Germinal center (tissue), 1 donor: ENCODE data around the gene TSPOAP1.
A peak's percentile ranks its signal among the peaks of the same experiment; 100 is the strongest.

Experiments used
- DNase-seq: peaks from one replicate; pipeline ENCODE4 v3.0.0; 2012; ENCODE audit warnings: mixed read lengths, low spot score

Gene TSPOAP1

DNA sequence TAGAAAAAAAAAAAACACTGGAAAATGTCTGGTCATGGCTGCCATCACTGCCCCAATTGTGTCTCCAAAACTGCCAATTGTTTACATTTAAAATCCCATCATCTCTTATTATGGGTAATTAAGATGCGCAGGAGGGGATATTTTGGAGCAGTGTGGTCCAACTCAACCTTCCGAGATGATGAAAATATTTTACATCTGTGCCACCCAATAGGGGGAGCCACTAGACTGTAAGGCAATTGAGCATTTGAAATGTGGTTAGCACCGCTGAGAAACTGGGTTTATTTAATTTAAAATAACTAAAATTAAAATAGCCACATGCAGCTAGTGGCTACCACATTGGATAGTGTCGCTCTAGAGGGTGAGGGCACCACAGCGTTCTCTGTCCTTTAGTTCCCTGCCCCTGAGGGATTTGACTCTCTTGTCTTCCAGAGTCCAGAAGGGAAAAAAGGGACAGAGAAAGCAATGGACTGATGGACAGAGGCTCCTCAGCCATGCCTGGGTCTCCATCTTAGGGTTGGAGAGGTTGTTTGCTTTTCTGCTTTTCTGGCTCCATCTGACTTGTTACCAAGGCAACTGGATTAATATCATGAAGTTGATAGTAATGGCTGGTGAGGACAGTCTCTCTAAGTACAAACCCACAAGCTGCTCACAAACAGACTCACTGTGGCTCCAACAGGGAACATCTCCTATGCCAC lies 51.3 kb downstream of the TSPOAP1 start:
- peak; percentile 41 for DNase-seq

DNA sequence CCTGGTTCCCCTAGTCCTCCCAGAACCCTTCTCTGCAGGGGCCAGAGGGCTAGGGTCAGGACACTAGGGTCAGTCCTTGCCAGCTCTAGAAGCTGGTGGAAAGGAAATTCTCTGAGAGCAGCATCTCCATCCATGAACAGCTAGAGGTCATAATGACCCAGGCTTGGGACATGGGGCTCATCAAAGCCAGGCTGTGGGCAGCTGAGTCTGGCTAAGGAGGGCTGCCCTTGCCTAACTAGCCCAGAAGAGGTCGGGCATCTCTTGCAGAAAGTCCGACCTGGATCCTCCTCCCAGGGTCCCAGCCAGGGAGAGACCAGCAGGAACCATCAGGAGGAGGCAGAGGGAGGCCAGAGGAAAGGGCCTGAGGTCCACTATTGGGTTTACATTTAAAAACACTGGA lies 52.2 kb downstream of the TSPOAP1 start:
- no peak for DNase-seq

- no peak for DNase-seq
Observed at GRCh38 chr17:58275417-58275816, 53.2 kb downstream of the TSPOAP1 start.

DNA sequence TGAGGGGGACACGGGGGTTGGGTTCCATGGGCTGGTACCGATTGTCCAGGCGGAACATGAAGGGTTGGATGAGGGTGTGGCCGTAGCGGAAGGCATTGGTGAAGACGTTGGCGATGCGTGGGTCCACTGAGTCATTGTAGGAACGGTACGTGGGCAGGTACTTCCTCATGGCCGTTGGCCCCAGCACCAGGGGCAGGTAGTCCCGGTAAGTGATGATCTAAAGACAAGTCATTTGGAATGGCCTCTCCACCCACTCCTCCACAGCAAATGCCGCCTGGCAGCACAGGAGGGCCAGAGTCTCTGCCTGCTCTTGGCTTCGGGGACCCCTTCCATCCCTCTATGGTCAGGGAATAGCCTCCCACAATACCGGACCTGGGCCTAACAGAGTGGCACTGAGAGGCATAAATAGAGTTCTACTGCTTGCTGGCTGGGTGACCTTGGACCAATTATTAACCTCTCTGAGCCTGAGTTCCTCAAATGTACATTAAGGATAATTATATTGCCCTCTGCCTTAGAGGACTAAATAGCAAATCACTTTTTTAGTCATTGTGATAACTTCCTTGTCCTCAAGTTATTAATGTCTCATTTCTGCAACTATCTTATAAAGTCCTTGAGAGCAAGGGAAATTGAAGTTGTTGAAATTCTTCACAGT lies 55.0 kb downstream of the TSPOAP1 start:
- DNase-seq = no peak

DNA sequence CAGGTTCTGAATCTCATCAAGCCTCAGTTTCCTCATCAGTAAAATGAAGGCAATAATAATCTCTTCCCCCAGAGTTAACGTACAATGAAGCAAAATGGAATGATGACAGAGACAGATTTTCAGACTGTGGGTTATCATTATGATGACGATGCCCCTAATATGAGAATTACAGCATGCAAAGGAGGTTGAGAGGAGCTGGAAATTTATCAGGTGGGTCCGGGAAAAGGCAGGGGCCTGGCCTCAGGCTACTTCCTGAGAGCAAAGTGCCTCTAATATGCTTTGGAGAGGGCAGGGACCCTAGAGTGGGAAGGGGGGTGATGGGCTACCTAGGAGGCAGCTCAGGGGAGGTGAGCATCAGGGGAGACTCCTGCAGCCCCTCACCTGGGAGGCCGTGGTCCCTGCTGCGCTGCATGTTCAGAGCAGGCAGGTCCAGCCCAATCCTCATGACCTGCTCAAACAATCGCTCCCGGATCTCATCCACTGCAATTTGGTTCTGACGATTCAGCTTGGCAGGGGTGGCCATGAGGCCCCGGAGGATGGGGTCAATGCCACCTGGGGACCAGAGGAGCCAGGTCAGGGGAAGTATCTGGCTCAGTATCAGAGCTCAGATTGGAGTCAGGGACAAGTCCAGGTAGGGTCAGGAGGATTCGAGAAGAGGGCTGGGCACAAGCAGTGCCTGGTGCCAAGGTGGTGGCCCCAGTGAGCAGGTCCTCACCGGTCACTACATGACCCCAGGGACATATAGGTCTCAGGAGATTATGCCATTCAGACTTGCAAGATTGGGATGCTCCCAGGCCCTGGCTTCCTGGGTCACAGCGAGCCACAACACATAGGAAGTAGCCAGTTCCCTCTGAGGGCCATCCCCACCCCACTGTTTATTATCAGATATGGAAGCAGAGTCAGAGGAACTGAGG lies 56.0 kb downstream of the TSPOAP1 start:
- DNase-seq = no peak

- DNase-seq = no peak
Observed at GRCh38 chr17:58271216-58271931, 57.2 kb downstream of the TSPOAP1 start.

DNA sequence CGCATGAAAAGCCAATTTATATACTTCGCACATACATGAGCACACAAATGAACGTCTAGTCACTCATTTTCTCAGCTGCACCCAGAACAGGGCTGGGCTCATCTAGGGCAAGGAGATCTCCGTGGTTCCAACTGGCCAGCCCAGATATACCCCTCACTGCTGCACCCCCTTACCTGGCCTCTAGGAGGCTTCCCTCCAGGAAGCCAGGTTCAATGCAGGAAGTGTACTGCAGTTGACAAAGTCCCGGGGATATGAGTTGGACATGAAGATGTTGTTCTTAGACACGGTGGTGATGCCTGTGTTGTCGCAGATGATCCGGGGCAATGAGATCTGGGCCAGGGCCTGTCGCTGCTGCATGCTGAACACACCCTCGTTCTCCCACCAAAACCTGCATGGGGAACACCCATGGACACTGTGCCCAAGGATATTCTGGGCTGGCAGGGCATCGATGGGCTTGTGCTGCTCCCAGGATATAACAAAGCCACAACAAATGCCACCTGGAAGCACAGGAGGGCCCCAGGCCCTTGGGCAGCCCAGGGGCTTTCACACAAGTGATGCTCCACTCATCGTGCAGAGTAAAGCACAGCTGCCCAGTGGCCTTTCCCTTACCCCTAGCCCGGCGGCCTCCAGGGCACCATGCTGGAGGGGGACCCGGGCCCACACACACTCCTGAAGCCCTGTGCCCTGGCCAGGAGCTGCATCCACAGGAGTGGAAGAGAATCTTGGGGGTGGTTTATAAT lies 57.9 kb downstream of the TSPOAP1 start:
- DNase-seq = no peak

GRCh38 chr17:58269557-58270291 lies 58.9 kb downstream of the TSPOAP1 start:
- DNase-seq = no peak

- no peak for DNase-seq
Observed at GRCh38 chr17:58268774-58269556, 59.6 kb downstream of the TSPOAP1 start.

- DNase-seq = no peak
Observed at GRCh38 chr17:58268326-58268725, 60.3 kb downstream of the TSPOAP1 start.

DNA sequence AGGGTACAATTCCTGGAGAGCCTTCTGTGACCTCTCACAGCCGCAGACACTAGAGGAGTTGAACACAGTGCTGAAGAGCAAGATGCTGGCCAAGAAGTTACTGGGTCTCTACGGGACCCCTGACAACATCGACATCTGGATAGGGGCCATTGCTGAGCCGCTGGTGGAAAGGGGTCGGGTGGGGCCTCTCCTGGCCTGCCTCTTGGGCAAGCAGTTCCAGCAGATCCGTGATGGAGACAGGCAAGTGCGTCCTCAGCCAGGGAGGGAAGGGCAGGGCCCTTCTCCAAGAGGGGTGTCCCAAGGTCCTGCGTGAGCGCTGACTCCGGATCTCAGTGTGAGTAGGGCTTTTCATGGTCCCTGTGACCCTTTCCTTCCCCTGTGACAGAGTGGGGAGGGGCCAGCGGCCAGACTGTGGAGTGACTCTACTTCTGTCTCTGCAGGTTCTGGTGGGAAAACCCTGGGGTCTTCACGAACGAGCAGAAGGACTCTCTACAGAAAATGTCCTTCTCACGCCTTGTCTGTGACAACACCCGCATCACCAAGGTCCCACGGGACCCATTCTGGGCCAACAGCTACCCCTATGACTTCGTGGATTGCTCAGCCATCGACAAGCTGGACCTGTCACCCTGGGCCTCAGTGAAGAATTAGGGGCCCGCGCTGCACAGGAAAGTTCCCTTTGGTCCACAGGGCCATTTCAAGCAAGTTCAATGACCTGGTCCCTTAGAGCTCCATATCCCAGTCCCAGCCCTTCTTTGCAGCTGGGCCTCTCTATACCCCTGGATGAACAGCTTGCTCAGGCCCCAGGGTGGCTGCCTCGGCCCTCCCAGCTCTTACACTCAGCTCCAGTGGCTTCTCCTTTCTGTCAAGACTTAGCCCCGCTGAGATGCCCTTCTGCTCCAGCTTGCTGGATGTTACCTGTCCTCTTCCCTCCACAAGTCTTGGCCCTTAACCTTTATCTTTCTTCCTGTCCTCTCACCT lies 61.0 kb downstream of the TSPOAP1 start:
- DNase-seq = no peak

- DNase-seq = no peak
Observed at GRCh38 chr17:58265902-58266875, 62.4 kb downstream of the TSPOAP1 start.

DNA sequence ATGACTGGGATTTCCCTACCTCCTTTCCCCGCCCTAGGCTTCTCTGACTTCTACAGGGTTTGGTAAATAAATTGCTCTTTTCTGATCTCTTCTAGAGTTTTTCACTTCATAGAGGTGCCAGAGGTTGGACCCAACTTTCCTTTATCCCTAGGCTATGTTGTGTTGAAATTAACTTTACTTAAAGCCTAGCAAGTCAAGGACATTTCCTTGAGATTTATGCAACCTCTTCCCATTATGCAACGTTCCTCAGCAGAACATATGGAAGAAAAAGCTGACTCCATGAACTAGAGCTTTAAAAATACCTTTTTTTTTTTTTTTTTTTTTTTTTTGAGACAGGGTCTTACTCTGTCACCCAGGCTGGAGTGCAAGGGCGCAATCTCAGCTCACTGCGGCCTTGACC lies 63.3 kb downstream of the TSPOAP1 start:
- no peak for DNase-seq

GRCh38 chr17:58264407-58265103 lies 64.0 kb downstream of the TSPOAP1 start:
- DNase-seq = no peak

GRCh38 chr17:58263773-58264172 lies 64.8 kb downstream of the TSPOAP1 start:
- no peak for DNase-seq

GRCh38 chr17:58262149-58262548 lies 66.4 kb downstream of the TSPOAP1 start:
- DNase-seq = no peak

DNA sequence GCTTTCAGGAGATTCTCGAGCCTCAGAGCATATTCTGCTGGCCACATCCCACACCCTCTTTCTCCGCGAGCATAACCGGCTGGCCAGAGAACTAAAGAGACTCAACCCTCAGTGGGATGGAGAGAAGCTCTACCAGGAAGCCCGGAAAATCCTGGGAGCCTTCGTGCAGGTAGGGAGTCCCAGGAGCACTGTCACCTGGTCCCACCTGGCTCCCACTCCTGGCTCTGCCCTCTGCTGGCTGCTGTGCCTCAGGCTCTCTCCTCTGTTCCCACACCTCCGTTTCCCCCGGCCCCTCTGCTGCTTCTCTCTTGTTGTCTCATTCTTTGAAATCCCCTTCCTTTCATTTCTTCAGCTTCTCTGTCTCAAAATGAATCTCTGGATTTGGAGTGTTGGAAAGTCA lies 73.8 kb downstream of the TSPOAP1 start:
- no peak for DNase-seq
